ENCODE results near the gene TRAPPC14. TPM values are rescaled to one million over a fixed set of nuclear protein-coding genes. Genes with fewer than 3 reads are reported as not detected.

The TRAPPC14 gene
- total and polyA plus RNA-seq, 2 of the 13 experiments (the other 11 are each of a cell fraction or from before 2014, with no cell fraction given) = 4.7 to 9.6 TPM

DNA sequence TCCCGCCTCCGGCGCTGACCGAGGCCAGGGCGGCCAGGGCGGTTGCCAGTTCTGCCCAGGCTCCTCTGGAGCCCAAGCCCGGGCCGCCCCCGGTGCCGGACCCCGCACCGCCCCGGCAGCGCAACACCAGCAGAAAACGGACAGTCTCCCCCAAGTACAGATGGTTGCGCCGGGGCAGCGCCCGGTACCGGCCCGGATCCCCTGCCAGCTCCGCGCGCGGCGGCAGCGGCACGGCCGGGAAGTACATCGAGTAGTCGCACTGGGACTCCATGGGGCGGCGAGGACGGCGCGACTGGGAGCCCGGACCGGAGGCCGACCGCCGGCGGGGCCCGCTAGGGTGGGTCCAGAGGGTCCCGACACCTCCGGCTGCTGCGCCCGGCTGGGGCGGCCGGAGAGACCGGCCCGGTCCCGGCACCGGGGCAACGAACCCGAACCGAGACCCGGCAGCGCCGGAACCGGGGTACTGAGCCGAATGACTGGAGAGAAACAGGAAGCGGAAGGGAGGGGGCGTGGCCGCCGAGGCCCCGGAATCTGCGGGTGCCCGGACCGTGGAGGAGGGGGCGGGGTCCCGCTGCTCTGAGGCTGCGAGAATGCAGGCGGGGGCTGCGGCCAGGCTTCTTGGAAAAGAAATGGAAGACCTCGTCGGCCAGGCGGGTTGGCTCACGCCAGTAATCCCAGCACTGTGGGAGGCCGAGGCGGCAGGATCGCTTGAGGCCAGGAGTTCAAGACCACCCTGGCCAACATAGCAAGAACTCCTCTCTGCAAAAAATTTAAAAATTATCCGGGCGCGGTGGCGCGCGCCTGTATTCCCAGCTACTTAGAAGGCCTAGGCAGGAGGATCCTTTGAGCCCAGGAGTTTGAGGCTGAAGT is at the start of gene TRAPPC14 (continued):
- TF ChIP-seq ZNF816 (CRISPR knock-in tag; IDR thresholded peaks at IDR 0.05; ENCODE audit: borderline replicate concordance) (peak; percentile 61; the same call in 1 of the 2 replicates), HDAC1 (CRISPR knock-in tag; IDR thresholded peaks at IDR 0.05) (peak; percentile 65), ZNF282 (IDR thresholded peaks at IDR 0.05; ENCODE audit: partially characterized antibody) (no peak), RNF2 (conservative IDR thresholded peaks at IDR 0.05; ENCODE audit: low read depth) (no peak), AGO1 (IDR thresholded peaks at IDR 0.05; ENCODE audit: low read depth, low read length, poor library complexity, severe bottlenecking) (peak; percentile 86), NRL (CRISPR knock-in tag; IDR thresholded peaks at IDR 0.05; ENCODE audit: borderline replicate concordance) (0 out of 2 replicates have a peak, but pooled peaks have one; percentile 38), ZNF619 (CRISPR knock-in tag; IDR thresholded peaks at IDR 0.05) (peak; percentile 38; the same call in 1 of the 2 replicates), ZNF441 (CRISPR knock-in tag; IDR thresholded peaks at IDR 0.05; ENCODE audit: borderline replicate concordance) (no peak), FOXC1 (CRISPR knock-in tag; IDR thresholded peaks at IDR 0.05; ENCODE audit: borderline replicate concordance) (no peak), THAP11 (CRISPR knock-in tag; IDR thresholded peaks at IDR 0.05) (peak; percentile 86), PTBP1 (IDR thresholded peaks at IDR 0.05; ENCODE audit: low read depth, low read length, poor library complexity, severe bottlenecking) (no peak), RAD21 (CRISPR knock-in tag; IDR thresholded peaks at IDR 0.05) (peak; percentile 32; the same call in 1 of the 2 replicates), NFKBIZ (CRISPR knock-in tag; IDR thresholded peaks at IDR 0.05) (no peak), ZNF562 (CRISPR knock-in tag; IDR thresholded peaks at IDR 0.05; ENCODE audit: borderline replicate concordance) (no peak), ZFP82 (CRISPR knock-in tag; IDR thresholded peaks at IDR 0.05; ENCODE audit: borderline replicate concordance) (peak; percentile 68; the same call in 1 of the 2 replicates), SYNCRIP (IDR thresholded peaks at IDR 0.05; ENCODE audit: insufficient read depth, low read depth, low read length) (no peak), ZNF841 (CRISPR knock-in tag; IDR thresholded peaks at IDR 0.05; ENCODE audit: borderline replicate concordance) (no peak), KLF9 (CRISPR knock-in tag; IDR thresholded peaks at IDR 0.05; ENCODE audit: low read depth) (peak; percentile 88), KDM4B (CRISPR knock-in tag; IDR thresholded peaks at IDR 0.05) (peak; percentile 76; the same call in 1 of the 2 replicates)
- TF ChIP-seq, protein P1, sequence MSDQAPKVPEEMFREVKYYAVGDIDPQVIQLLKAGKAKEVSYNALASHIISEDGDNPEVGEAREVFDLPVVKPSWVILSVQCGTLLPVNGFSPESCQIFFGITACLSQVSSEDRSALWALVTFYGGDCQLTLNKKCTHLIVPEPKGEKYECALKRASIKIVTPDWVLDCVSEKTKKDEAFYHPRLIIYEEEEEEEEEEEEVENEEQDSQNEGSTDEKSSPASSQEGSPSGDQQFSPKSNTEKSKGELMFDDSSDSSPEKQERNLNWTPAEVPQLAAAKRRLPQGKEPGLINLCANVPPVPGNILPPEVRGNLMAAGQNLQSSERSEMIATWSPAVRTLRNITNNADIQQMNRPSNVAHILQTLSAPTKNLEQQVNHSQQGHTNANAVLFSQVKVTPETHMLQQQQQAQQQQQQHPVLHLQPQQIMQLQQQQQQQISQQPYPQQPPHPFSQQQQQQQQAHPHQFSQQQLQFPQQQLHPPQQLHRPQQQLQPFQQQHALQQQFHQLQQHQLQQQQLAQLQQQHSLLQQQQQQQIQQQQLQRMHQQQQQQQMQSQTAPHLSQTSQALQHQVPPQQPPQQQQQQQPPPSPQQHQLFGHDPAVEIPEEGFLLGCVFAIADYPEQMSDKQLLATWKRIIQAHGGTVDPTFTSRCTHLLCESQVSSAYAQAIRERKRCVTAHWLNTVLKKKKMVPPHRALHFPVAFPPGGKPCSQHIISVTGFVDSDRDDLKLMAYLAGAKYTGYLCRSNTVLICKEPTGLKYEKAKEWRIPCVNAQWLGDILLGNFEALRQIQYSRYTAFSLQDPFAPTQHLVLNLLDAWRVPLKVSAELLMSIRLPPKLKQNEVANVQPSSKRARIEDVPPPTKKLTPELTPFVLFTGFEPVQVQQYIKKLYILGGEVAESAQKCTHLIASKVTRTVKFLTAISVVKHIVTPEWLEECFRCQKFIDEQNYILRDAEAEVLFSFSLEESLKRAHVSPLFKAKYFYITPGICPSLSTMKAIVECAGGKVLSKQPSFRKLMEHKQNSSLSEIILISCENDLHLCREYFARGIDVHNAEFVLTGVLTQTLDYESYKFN (CRISPR knock-in tag; conservative IDR thresholded peaks at IDR 0.05) = peak; percentile 45
- TF ChIP-seq, protein P2, sequence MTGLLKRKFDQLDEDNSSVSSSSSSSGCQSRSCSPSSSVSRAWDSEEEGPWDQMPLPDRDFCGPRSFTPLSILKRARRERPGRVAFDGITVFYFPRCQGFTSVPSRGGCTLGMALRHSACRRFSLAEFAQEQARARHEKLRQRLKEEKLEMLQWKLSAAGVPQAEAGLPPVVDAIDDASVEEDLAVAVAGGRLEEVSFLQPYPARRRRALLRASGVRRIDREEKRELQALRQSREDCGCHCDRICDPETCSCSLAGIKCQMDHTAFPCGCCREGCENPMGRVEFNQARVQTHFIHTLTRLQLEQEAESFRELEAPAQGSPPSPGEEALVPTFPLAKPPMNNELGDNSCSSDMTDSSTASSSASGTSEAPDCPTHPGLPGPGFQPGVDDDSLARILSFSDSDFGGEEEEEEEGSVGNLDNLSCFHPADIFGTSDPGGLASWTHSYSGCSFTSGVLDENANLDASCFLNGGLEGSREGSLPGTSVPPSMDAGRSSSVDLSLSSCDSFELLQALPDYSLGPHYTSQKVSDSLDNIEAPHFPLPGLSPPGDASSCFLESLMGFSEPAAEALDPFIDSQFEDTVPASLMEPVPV (CRISPR knock-in tag; IDR thresholded peaks at IDR 0.05) = no peak; the same call in 1 of the 2 replicates
- TF ChIP-seq, protein P3, sequence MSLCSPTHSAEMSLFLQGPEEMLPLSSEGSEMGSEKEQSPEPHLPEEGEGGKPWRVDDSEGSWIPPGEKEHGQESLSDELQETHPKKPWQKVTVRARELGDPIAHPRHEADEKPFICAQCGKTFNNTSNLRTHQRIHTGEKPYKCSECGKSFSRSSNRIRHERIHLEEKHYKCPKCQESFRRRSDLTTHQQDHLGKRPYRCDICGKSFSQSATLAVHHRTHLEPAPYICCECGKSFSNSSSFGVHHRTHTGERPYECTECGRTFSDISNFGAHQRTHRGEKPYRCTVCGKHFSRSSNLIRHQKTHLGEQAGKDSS (CRISPR knock-in tag; IDR thresholded peaks at IDR 0.05; ENCODE audit: borderline replicate concordance, low read depth) = no peak
- TF ChIP-seq, protein P4, sequence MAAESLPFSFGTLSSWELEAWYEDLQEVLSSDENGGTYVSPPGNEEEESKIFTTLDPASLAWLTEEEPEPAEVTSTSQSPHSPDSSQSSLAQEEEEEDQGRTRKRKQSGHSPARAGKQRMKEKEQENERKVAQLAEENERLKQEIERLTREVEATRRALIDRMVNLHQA (CRISPR knock-in tag; IDR thresholded peaks at IDR 0.05) = no peak

All from HepG2 (cell line).